ENCODE measurements around the gene TRA2B. TPM values are rescaled to one million over a fixed set of nuclear protein-coding genes. Genes with fewer than 3 reads are reported as not detected.

Gene TRA2B
- total RNA-seq, 1 donor from 2014 or later: 103 TPM

DNA sequence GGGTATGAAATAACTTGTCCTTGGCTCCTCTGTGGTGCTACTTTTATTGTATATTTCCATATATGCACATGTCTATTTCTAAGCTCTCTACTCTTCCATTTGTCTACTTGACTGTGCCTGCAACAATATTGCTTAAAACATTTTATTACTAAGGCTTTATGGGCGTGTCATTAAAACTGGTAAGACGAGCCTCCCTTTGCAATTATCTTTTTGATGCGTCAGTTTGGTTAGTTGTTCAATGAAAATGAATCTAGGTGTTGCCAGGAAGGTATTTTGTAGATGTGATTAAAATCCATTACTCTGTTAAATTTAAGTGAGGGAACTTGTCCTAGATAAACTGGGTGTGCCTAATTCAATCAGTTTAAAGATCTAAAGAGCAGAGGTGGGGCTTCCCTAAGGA is 12.9 kb upstream of the TRA2B start:
- H3K27ac ChIP-seq: no peak overlapping the region

DNA sequence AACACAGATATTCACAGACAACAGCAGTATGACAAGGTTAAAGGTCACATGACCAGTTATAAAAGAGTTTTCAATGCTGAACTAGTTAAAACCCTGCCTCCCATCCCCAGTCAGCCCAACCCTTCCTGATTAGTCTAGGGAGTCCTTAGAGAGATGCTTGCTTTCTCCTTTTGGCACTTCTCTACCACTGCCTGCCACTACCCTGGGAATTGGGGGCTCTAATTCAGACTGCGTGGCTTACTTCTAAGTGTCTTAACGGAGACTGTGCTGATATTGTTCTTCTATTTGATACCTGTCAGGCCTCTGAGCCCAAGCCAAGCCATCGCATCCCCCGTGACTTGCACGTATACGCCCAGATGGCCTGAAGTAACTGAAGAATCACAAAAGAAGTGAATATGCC is 11.7 kb upstream of the TRA2B start:
- no peak overlapping the region for H3K27ac ChIP-seq
- DNase-seq (no peak), ATAC-seq (no peak)
- TF ChIP-seq, protein P1, sequence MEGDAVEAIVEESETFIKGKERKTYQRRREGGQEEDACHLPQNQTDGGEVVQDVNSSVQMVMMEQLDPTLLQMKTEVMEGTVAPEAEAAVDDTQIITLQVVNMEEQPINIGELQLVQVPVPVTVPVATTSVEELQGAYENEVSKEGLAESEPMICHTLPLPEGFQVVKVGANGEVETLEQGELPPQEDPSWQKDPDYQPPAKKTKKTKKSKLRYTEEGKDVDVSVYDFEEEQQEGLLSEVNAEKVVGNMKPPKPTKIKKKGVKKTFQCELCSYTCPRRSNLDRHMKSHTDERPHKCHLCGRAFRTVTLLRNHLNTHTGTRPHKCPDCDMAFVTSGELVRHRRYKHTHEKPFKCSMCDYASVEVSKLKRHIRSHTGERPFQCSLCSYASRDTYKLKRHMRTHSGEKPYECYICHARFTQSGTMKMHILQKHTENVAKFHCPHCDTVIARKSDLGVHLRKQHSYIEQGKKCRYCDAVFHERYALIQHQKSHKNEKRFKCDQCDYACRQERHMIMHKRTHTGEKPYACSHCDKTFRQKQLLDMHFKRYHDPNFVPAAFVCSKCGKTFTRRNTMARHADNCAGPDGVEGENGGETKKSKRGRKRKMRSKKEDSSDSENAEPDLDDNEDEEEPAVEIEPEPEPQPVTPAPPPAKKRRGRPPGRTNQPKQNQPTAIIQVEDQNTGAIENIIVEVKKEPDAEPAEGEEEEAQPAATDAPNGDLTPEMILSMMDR (IDR thresholded peaks at IDR 0.05): no peak
- intact Hi-C loops (cut with DNase I): no loop called here
- no peaks in the 10 kb centered on the region for H3K36me3 ChIP-seq
- H3K4me3 ChIP-seq: no peak overlapping the region
- no peaks in the 10 kb centered on the region for H3K4me1 ChIP-seq
- H3K9me3 ChIP-seq: no peaks in the 10 kb centered on the region
- no peaks in the 10 kb centered on the region for H3K27me3 ChIP-seq (ENCODE audit: low read depth)

More for the DNA sequence above, 12.9 kb upstream of the TRA2B start:
- H3K36me3 ChIP-seq: no peaks in the 10 kb centered on the region
- H3K4me1 ChIP-seq: no peaks in the 10 kb centered on the region
- no peak for ATAC-seq
- DNase-seq: no peak
- intact Hi-C loops (cut with DNase I): no loop called here
- TF ChIP-seq, protein P1 (IDR thresholded peaks at IDR 0.05): no peak
- no peaks in the 10 kb centered on the region for H3K27me3 ChIP-seq (ENCODE audit: low read depth)
- no peak overlapping the region for H3K4me3 ChIP-seq
- no peaks in the 10 kb centered on the region for H3K9me3 ChIP-seq

DNA sequence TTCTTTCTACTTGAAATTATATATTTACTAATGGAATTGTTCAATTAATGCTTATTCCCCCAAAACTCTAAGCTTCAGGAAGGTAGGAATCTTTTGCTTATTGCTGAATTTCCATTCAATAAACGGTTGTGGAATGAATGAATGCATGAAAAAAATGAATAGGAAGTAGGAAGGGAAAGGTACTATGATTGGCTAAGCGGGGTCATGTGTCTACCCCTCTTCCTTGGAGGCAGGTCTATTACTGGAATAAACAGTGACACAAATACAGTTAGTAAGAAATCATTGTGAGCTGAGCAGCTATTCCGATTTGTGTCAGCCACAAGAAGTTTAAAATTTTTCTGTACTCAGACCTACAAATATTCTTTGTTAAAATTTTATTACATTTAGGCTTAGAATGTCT is 10.5 kb upstream of the TRA2B start:
- Histone ChIP-seq H3K4me3 (no peak overlapping the region), H3K9me3 (no peaks in the 10 kb centered on the region), H3K27ac (no peak overlapping the region), H3K36me3 (no peaks in the 10 kb centered on the region), H3K4me1 (peaks cover 4% of the 10 kb centered on the region), H3K27me3 (ENCODE audit: low read depth) (no peaks in the 10 kb centered on the region)
- TF ChIP-seq, protein P1 (IDR thresholded peaks at IDR 0.05): no peak
- intact Hi-C loops (cut with DNase I): no loop called here
- no peak for ATAC-seq
- DNase-seq: no peak

DNA sequence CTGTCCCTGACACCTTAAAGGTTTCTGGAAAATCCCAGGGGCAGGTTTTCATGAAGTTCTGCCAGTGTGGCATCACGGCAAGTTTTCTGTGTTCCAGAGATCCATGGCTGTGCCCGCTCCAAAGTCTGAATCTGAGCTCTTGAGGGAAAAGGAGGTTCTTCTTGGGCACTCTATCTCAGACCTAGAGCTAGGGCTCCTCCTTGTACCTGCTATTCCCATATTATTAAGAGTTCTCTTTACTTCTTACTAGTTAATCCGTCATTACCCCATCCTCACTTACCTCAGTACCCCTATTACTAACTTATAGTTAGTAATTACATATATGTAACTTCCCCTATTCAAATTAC is 5.9 kb upstream of the TRA2B start:
- DNase-seq (no peak), ATAC-seq (peak in 1 of 2 donors; percentile 9)
- Histone ChIP-seq H3K4me3 (no peak overlapping the region), H3K27ac (no peak overlapping the region), H3K9me3 (no peaks in the 10 kb centered on the region), H3K27me3 (ENCODE audit: low read depth) (no peaks in the 10 kb centered on the region), H3K36me3 (no peaks in the 10 kb centered on the region), H3K4me1 (peaks cover 9% of the 10 kb centered on the region)
- intact Hi-C loops (cut with DNase I): no loop called here
- TF ChIP-seq, protein P1 (IDR thresholded peaks at IDR 0.05): peak; percentile 5

DNA sequence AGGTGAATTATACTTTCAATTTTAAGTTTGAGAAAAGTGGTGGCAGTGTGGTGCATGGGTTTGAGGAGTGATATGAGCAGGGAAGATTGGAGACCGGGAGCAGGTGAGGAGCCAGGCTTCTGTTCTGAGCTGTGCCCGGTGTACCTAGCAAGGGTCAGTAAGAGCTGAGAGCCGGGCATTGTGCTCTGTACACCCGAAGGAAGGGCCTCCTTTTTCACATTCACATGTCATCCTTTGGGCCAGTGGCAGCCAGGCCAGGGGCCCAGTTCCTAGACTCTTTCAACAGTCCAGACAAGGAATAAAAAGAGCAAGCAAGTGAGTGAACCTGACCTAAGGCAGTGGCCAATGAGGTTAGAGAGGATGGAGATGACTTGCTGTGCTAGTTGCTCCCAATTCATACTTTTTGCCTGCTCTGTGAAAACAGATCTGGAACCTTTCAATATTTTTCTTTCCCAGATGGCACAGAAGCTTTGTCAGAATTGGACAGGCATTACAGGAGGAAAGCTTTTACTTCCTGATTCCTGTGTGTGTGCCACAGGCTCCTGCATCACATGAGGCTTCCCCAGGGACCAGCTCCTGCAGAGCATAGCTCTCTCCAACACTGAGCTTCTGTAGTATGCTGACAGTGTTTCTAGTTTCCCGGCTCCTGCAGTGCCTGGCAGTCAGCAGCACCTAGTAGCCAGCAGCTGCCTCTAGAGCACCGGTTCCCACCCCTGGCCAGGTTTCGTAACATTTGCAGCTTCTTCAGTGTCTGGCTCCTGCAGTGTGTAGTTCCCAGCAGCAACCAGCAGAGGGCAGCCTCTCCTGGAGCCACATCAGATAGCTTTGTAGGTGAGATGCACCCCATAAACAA is 5.3 kb upstream of the TRA2B start:
- Histone ChIP-seq H3K4me3 (no peak overlapping the region), H3K27me3 (ENCODE audit: low read depth) (no peaks in the 10 kb centered on the region), H3K9me3 (no peaks in the 10 kb centered on the region), H3K36me3 (no peaks in the 10 kb centered on the region), H3K4me1 (peaks cover 9% of the 10 kb centered on the region), H3K27ac (peak overlapping the region; percentile 49)
- peak; percentile 89 for DNase-seq
- TF ChIP-seq, protein P1 (IDR thresholded peaks at IDR 0.05): peak; percentile 100
- ATAC-seq: peak; percentile 93 to 96
- intact Hi-C loops (cut with DNase I): no loop called here
